ENCODE results near the gene TXNRD2.

The TXNRD2 gene

GRCh38 chr22:19875531-19876313, 65.9 kb downstream of the TXNRD2 start:
- no peak for DNase-seq (ENCODE audit: low read depth in 2 of 2)

GRCh38 chr22:19875061-19875530, 66.5 kb downstream of the TXNRD2 start:
- DNase-seq (ENCODE audit: low read depth in 2 of 2), result no peak

- DNase-seq (ENCODE audit: low read depth in 2 of 2), result no peak
Observed at GRCh38 chr22:19874307-19875060, 67.1 kb downstream of the TXNRD2 start.

- no peak for DNase-seq (ENCODE audit: low read depth in 2 of 2)
Observed at GRCh38 chr22:19873960-19874306, 67.7 kb downstream of the TXNRD2 start.

GRCh38 chr22:19873138-19873959, 68.3 kb downstream of the TXNRD2 start:
- DNase-seq (ENCODE audit: low read depth in 2 of 2), result no peak

- no peak for DNase-seq (ENCODE audit: low read depth in 2 of 2)
Observed at GRCh38 chr22:19872779-19873137, 68.9 kb downstream of the TXNRD2 start.

- no peak for DNase-seq (ENCODE audit: low read depth in 2 of 2)
Observed at GRCh38 chr22:19871845-19872778, 69.5 kb downstream of the TXNRD2 start.

- DNase-seq (ENCODE audit: low read depth in 2 of 2), result no peak
Observed at GRCh38 chr22:19871023-19871844, 70.4 kb downstream of the TXNRD2 start.

GRCh38 chr22:19870153-19871022, 71.2 kb downstream of the TXNRD2 start:
- no peak for DNase-seq (ENCODE audit: low read depth in 2 of 2)

GRCh38 chr22:19869497-19870152, 72.0 kb downstream of the TXNRD2 start:
- no peak for DNase-seq (ENCODE audit: low read depth in 2 of 2)

- DNase-seq (ENCODE audit: low read depth in 2 of 2), result no peak
Observed at GRCh38 chr22:19868773-19869471, 72.7 kb downstream of the TXNRD2 start.

- no peak for DNase-seq (ENCODE audit: low read depth in 2 of 2)
Observed at GRCh38 chr22:19868333-19868732, 73.3 kb downstream of the TXNRD2 start.

GRCh38 chr22:19867617-19868016, 74.0 kb downstream of the TXNRD2 start:
- no peak for DNase-seq (ENCODE audit: low read depth in 2 of 2)

- DNase-seq (ENCODE audit: low read depth in 2 of 2), result no peak
Observed at GRCh38 chr22:19866665-19867009, 75.0 kb downstream of the TXNRD2 start.

- no peak for DNase-seq (ENCODE audit: low read depth in 2 of 2)
Observed at GRCh38 chr22:19865141-19865829, 76.3 kb downstream of the TXNRD2 start.

GRCh38 chr22:19864538-19865106, 77.0 kb downstream of the TXNRD2 start:
- no peak for DNase-seq (ENCODE audit: low read depth in 2 of 2)

GRCh38 chr22:19863571-19863970, 78.0 kb downstream of the TXNRD2 start:
- no peak for DNase-seq (ENCODE audit: low read depth in 2 of 2)

All from stimulated activated CD4-positive, alpha-beta T cell treated with anti-CD3 and anti-CD28 coated beads, Interleukin-4, amount 100 ng/mL, for 48 hours (primary cell).